ENCODE measurements around the gene PCSK4. TPM values are rescaled to one million over a fixed set of nuclear protein-coding genes. Genes with fewer than 3 reads are reported as not detected.

Gene PCSK4
- total RNA-seq, 1 donor from 2014 or later, result 5.4 TPM

DNA sequence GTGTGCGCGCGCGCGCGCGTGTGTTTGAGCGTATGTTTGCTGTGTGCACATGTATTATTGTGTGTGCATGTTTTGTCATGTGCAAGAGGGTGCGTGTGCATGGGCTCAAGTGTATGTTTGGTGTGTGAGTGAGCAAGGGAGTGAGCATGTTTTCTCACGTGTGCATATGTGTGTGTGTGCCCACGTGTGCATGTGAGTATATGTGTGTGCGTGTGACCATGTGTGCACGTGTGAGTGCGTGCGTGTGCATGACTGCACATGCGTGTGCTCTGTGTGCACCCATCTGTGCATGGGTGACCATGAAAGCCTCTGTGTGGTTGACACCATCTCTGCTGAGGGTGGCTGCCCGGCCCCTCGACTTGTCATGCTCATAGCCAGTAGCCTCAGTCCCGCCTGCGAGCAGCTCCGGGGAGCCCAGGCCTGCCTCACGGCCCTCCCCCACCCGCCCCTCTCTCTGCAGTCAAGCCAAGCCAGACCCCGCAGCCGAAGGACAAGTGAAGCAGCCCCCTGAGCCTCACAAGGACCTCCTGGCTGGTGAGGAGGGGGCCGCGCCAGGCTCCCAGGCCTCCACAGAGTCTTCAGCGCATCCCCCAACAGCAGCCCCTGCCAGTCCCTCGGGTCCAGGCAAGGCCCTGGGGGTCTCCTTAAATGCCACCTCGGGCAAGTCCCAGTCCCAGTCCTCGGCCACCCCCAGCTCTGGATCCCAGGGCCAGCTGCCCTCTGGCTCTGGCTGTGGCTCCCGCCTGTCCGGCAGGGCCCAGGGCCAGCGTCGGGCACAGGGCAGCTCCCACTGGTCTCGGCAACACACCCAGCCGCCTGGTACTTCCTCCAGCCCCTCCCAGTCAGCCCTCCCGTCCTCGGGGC lies 6.8 kb upstream of the PCSK4 start:
- Histone ChIP-seq H3K27ac (no peak overlapping the region), H3K27me3 (no peaks in the 10 kb centered on the region), H3K9me3 (no peaks in the 10 kb centered on the region), H3K4me1 (peaks cover 7% of the 10 kb centered on the region), H3K4me3 (no peak overlapping the region), H3K36me3 (no peaks in the 10 kb centered on the region)
- intact Hi-C loops (cut with DNase I), result no loop called here
- no peak for DNase-seq (ENCODE audit: extremely low spot score in 2 of 2)
- TF ChIP-seq POLR2AphosphoS5 (IDR thresholded peaks at IDR 0.05; ENCODE audit: insufficient read depth in 1 of 2, low read depth in 1 of 2) (no peak), POLR2A (IDR thresholded peaks at IDR 0.05) (no peak)
- TF ChIP-seq, protein P1, sequence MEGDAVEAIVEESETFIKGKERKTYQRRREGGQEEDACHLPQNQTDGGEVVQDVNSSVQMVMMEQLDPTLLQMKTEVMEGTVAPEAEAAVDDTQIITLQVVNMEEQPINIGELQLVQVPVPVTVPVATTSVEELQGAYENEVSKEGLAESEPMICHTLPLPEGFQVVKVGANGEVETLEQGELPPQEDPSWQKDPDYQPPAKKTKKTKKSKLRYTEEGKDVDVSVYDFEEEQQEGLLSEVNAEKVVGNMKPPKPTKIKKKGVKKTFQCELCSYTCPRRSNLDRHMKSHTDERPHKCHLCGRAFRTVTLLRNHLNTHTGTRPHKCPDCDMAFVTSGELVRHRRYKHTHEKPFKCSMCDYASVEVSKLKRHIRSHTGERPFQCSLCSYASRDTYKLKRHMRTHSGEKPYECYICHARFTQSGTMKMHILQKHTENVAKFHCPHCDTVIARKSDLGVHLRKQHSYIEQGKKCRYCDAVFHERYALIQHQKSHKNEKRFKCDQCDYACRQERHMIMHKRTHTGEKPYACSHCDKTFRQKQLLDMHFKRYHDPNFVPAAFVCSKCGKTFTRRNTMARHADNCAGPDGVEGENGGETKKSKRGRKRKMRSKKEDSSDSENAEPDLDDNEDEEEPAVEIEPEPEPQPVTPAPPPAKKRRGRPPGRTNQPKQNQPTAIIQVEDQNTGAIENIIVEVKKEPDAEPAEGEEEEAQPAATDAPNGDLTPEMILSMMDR (IDR thresholded peaks at IDR 0.05), result no peak

DNA sequence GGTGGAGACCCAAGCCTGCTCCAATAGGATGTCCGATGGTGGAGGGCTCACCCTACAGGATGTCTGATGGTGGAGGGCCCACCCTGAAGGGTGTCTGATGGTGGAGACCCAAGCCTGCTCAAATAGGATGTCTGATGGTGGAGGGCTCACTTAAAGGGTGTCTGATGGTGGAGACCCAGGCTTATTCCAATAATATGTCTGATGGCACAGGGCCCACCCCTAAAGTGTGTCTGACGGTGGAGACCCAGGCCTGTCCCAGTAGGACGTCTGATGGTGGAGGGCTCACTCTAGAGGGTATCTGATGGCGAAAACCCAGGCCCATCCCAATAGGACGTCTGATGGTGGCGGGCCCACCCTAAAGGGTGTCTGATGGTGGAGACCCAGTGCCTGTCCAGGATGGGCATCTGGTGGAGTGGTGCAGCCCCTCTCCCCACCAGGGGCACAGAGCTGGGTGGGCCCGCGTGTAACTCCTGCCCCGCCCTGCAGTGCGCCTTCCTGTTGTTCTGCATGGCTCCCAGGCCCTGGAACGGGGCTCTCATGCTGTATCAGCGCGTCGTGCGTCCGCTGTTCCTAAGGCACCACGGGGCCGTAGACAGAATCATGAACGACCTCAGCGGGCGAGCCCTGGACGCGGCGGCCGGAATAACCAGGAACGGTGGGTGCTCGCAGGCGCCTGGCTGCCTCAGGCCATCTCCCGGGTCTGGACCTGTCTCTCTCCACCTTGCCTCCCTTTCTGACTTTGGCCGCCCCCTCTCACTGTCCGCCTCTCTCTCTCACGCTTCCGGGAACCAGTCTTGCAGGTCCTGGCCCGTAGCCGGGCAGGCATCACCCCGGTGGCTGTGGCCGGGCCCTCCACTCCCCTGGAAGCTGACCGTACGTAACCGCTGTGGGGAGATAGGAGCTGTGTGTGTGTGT lies 5.9 kb upstream of the PCSK4 start:
- no peak overlapping the region for H3K27ac ChIP-seq
- no peaks in the 10 kb centered on the region for H3K27me3 ChIP-seq

DNA sequence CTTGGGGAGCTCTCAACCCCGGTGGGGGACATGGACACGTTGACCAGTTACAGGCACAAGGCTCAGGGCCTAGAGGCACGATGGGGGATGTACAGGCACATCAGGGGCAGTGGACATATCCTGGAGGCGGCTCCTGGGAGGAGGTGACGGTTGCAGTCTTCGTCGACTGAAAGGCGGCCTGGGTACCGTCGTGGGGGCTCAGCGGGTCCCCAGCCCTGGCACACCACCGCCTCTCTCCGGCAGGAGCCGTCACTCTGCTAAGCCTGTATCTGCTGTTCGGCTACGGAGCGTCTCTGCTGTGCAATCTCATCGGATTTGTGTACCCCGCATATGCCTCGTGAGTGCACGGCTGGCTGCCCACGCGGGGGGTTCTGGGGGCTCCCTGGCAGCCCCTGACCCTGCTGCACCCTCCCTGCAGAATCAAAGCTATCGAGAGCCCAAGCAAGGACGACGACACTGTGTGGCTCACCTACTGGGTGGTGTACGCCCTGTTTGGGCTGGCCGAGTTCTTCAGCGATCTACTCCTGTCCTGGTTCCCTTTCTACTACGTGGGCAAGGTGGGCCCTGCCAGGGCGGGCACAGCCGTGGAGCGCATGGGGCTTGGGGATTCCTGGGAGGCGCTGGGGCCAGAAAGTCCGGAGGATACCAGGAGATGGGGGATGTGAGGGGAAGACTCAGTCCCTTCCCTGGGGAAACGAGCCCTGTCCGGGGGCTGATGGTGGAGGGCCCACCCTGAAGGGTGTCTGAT lies 5.1 kb upstream of the PCSK4 start:
- no peak for DNase-seq (ENCODE audit: extremely low spot score in 2 of 2)
- peaks cover 7% of the 10 kb centered on the region for H3K4me1 ChIP-seq
- intact Hi-C loops (cut with DNase I), result no loop called here
- H3K4me3 ChIP-seq, result no peak overlapping the region
- no peak overlapping the region for H3K27ac ChIP-seq
- TF ChIP-seq POLR2A (IDR thresholded peaks at IDR 0.05) (no peak), POLR2AphosphoS5 (IDR thresholded peaks at IDR 0.05; ENCODE audit: insufficient read depth in 1 of 2, low read depth in 1 of 2) (no peak)
- TF ChIP-seq, protein P1 (IDR thresholded peaks at IDR 0.05), result no peak
- no peaks in the 10 kb centered on the region for H3K27me3 ChIP-seq
- no peaks in the 10 kb centered on the region for H3K36me3 ChIP-seq
- H3K9me3 ChIP-seq, result no peaks in the 10 kb centered on the region

More for the DNA sequence above, 5.9 kb upstream of the PCSK4 start:
- Histone ChIP-seq H3K4me1 (peaks cover 9% of the 10 kb centered on the region), H3K36me3 (no peaks in the 10 kb centered on the region), H3K9me3 (no peaks in the 10 kb centered on the region), H3K4me3 (no peak overlapping the region)
- TF ChIP-seq, protein P1 (IDR thresholded peaks at IDR 0.05), result no peak
- no peak for TF ChIP-seq POLR2AphosphoS5 (IDR thresholded peaks at IDR 0.05; ENCODE audit: insufficient read depth in 1 of 2, low read depth in 1 of 2)
- no peak for TF ChIP-seq POLR2A (IDR thresholded peaks at IDR 0.05)
- intact Hi-C loops (cut with DNase I), result no loop called here
- DNase-seq (ENCODE audit: extremely low spot score in 2 of 2), result no peak

DNA sequence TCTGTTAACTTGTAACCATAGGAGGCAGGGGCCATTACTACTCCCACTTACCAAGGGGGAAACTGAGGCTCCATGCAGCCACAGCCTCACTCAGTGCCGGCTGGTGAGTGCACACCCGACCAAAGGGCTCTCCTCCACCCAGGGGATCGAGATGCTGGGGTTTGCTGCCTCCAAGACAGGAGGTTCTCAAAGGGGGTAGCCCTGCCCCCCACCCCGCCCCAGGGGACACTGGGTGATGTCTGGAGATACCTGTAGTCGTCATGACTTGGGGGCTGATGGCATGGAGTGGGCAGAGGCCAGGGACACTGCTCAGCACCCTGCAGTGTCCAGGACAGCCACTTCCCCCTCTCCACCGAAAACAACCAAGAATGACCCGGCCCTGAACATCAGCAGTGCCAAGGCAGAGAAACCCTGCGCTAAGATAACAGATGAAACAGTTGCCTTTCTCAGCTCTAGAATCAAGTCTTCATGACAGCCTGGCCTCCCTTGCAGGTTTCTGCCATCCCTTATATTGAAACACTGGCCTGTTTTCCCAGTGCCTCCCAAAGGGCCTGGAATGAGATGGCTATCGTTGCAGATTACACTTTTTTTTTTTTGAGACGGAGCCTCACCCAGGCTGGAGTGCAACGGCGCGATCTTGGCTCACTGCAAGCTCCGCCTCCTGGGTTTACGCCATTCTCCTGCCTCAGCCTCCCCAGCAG lies 4.1 kb upstream of the PCSK4 start:
- DNase-seq (ENCODE audit: extremely low spot score in 2 of 2), result no peak
- no peaks in the 10 kb centered on the region for H3K36me3 ChIP-seq
- no peaks in the 10 kb centered on the region for H3K9me3 ChIP-seq
- no peaks in the 10 kb centered on the region for H3K27me3 ChIP-seq
- no peak overlapping the region for H3K4me3 ChIP-seq
- H3K27ac ChIP-seq, result no peak overlapping the region
- peaks cover 16% of the 10 kb centered on the region for H3K4me1 ChIP-seq
- TF ChIP-seq POLR2AphosphoS5 (IDR thresholded peaks at IDR 0.05; ENCODE audit: insufficient read depth in 1 of 2, low read depth in 1 of 2) (no peak), POLR2A (IDR thresholded peaks at IDR 0.05) (no peak)
- TF ChIP-seq, protein P1 (IDR thresholded peaks at IDR 0.05), result no peak
- intact Hi-C loops (cut with DNase I), result no loop called here

All from vagina (tissue), 2 donors.